ENCODE measurements around the gene ABHD11.

GRCh38 chr7:73741600-73741999, 3.0 kb upstream of the ABHD11 start:
- TF ChIP-seq EZH2phosphoT487 (IDR thresholded peaks at IDR 0.05; ENCODE audit: insufficient read depth, low read depth) (no peak), EZH2 (IDR thresholded peaks at IDR 0.05; ENCODE audit: insufficient read depth, poor library complexity, severe bottlenecking) (no peak)
